Measurements from ENCODE around the gene FAP.

Gene FAP

DNA sequence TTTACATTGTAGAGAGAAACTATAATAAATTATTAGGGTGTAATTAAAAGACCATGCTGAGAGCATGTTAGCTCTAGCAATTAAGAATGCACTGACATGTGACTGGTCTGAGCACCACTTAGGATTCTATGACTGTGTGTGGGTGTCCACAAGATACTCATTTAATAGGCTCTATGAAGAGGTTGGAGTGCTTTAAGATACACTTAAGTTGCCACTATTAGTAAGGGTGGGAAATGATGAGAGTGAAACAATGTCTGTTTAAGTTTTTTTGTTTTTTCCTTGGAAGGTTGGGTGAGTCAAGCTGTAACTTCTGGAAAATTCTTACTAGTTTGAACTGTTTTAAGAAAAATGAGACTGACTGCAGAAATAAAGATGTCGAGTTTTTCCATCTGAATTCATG is 1.8 kb upstream of the FAP start:
- no peaks in the 10 kb centered on the region for H3K4me1 ChIP-seq (ENCODE audit: control insufficient read depth, insufficient read depth, low read length)
- CTCF ChIA-PET: interaction anchor here (0.6 kb wide), 1 partner anchor 1986 kb away, joined by 3 read pairs; no protein-coding TSS in a partner anchor
- POLR2A ChIA-PET: no interaction called here
- H3K36me3 ChIP-seq (ENCODE audit: control insufficient read depth in 2 of 2, insufficient read depth in 1 of 2, low read length in 2 of 2): no peaks in the 10 kb centered on the region
- no peak overlapping the region for H3K4me3 ChIP-seq (ENCODE audit: low read depth, low read length)
- TF ChIP-seq IKZF3 (tag by site-specific recombination; IDR thresholded peaks at IDR 0.05) (no peak), HOXD13 (CRISPR knock-in tag; IDR thresholded peaks at IDR 0.05; ENCODE audit: borderline replicate concordance) (no peak), SP2 (tag by site-specific recombination; IDR thresholded peaks at IDR 0.05) (no peak), ZNF175 (tag by site-specific recombination; IDR thresholded peaks at IDR 0.05) (no peak), ZNF626 (tag by site-specific recombination; IDR thresholded peaks at IDR 0.05) (no peak), ZNF184 (tag by site-specific recombination; IDR thresholded peaks at IDR 0.05) (no peak), ZNF514 (tag by site-specific recombination; IDR thresholded peaks at IDR 0.05) (no peak), GLIS2 (tag by site-specific recombination; IDR thresholded peaks at IDR 0.05) (no peak), ZNF777 (tag by site-specific recombination; IDR thresholded peaks at IDR 0.05; ENCODE audit: borderline replicate concordance) (no peak), ZNF248 (tag by site-specific recombination; IDR thresholded peaks at IDR 0.05) (no peak), ZNF324 (tag by site-specific recombination; IDR thresholded peaks at IDR 0.05) (no peak)
- TF ChIP-seq, protein P1, sequence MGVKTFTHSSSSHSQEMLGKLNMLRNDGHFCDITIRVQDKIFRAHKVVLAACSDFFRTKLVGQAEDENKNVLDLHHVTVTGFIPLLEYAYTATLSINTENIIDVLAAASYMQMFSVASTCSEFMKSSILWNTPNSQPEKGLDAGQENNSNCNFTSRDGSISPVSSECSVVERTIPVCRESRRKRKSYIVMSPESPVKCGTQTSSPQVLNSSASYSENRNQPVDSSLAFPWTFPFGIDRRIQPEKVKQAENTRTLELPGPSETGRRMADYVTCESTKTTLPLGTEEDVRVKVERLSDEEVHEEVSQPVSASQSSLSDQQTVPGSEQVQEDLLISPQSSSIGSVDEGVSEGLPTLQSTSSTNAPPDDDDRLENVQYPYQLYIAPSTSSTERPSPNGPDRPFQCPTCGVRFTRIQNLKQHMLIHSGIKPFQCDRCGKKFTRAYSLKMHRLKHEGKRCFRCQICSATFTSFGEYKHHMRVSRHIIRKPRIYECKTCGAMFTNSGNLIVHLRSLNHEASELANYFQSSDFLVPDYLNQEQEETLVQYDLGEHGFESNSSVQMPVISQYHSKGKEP (tag by site-specific recombination; IDR thresholded peaks at IDR 0.05): no peak
- TF ChIP-seq, protein P2, sequence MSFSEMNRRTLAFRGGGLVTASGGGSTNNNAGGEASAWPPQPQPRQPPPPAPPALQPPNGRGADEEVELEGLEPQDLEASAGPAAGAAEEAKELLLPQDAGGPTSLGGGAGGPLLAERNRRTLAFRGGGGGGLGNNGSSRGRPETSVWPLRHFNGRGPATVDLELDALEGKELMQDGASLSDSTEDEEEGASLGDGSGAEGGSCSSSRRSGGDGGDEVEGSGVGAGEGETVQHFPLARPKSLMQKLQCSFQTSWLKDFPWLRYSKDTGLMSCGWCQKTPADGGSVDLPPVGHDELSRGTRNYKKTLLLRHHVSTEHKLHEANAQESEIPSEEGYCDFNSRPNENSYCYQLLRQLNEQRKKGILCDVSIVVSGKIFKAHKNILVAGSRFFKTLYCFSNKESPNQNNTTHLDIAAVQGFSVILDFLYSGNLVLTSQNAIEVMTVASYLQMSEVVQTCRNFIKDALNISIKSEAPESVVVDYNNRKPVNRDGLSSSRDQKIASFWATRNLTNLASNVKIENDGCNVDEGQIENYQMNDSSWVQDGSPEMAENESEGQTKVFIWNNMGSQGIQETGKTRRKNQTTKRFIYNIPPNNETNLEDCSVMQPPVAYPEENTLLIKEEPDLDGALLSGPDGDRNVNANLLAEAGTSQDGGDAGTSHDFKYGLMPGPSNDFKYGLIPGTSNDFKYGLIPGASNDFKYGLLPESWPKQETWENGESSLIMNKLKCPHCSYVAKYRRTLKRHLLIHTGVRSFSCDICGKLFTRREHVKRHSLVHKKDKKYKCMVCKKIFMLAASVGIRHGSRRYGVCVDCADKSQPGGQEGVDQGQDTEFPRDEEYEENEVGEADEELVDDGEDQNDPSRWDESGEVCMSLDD (tag by site-specific recombination; IDR thresholded peaks at IDR 0.05): no peak
- TF ChIP-seq, protein P3, sequence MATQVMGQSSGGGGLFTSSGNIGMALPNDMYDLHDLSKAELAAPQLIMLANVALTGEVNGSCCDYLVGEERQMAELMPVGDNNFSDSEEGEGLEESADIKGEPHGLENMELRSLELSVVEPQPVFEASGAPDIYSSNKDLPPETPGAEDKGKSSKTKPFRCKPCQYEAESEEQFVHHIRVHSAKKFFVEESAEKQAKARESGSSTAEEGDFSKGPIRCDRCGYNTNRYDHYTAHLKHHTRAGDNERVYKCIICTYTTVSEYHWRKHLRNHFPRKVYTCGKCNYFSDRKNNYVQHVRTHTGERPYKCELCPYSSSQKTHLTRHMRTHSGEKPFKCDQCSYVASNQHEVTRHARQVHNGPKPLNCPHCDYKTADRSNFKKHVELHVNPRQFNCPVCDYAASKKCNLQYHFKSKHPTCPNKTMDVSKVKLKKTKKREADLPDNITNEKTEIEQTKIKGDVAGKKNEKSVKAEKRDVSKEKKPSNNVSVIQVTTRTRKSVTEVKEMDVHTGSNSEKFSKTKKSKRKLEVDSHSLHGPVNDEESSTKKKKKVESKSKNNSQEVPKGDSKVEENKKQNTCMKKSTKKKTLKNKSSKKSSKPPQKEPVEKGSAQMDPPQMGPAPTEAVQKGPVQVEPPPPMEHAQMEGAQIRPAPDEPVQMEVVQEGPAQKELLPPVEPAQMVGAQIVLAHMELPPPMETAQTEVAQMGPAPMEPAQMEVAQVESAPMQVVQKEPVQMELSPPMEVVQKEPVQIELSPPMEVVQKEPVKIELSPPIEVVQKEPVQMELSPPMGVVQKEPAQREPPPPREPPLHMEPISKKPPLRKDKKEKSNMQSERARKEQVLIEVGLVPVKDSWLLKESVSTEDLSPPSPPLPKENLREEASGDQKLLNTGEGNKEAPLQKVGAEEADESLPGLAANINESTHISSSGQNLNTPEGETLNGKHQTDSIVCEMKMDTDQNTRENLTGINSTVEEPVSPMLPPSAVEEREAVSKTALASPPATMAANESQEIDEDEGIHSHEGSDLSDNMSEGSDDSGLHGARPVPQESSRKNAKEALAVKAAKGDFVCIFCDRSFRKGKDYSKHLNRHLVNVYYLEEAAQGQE (tag by site-specific recombination; IDR thresholded peaks at IDR 0.05): no peak
- TF ChIP-seq, protein P4, sequence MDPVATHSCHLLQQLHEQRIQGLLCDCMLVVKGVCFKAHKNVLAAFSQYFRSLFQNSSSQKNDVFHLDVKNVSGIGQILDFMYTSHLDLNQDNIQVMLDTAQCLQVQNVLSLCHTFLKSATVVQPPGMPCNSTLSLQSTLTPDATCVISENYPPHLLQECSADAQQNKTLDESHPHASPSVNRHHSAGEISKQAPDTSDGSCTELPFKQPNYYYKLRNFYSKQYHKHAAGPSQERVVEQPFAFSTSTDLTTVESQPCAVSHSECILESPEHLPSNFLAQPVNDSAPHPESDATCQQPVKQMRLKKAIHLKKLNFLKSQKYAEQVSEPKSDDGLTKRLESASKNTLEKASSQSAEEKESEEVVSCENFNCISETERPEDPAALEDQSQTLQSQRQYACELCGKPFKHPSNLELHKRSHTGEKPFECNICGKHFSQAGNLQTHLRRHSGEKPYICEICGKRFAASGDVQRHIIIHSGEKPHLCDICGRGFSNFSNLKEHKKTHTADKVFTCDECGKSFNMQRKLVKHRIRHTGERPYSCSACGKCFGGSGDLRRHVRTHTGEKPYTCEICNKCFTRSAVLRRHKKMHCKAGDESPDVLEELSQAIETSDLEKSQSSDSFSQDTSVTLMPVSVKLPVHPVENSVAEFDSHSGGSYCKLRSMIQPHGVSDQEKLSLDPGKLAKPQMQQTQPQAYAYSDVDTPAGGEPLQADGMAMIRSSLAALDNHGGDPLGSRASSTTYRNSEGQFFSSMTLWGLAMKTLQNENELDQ (tag by site-specific recombination; IDR thresholded peaks at IDR 0.05; ENCODE audit: low read depth): no peak
- H3K9me3 ChIP-seq (ENCODE audit: control insufficient read depth, insufficient read depth, low read depth, low read length): no peaks in the 10 kb centered on the region
- no peak overlapping the region for H3K27ac ChIP-seq (ENCODE audit: extremely low read depth, low read depth, low read length)

DNA sequence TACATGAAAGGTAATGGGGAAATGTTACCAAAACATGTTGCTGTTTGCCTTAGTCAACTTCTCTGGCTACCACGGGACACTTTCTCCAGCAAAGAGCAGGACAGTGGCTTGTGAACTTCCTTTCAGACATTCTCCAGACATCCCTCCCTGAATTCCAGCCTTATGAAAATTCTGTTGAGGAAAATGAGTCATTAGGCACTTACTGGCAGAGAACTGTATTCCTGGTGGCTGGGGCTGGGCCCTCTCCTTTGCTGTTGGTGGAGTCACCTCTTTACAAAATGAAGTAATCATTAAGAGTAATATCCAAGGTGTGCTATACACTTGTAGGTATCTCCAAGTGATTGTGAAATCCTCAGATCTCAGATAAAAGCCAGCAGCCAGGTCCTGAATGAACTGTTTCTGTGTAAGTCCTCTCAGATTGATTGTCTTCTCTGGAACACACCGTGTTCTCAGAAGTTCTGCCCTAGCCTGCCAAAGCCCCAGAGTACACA is 1.3 kb upstream of the FAP start:
- no peak overlapping the region for H3K4me3 ChIP-seq (ENCODE audit: low read depth, low read length)
- H3K27ac ChIP-seq (ENCODE audit: extremely low read depth, low read depth, low read length): no peak overlapping the region

More for the DNA sequence above, 1.3 kb upstream of the FAP start:
- H3K9me3 ChIP-seq (ENCODE audit: control insufficient read depth, insufficient read depth, low read depth, low read length): no peaks in the 10 kb centered on the region
- H3K36me3 ChIP-seq (ENCODE audit: control insufficient read depth in 2 of 2, insufficient read depth in 1 of 2, low read length in 2 of 2): no peaks in the 10 kb centered on the region
- TF ChIP-seq ZNF660 (tag by site-specific recombination; IDR thresholded peaks at IDR 0.05) (no peak), ZNF354C (tag by site-specific recombination; IDR thresholded peaks at IDR 0.05; ENCODE audit: borderline replicate concordance, low read depth) (no peak), EGR2 (tag by site-specific recombination; IDR thresholded peaks at IDR 0.05; ENCODE audit: low read depth) (no peak)
- TF ChIP-seq, protein P5, sequence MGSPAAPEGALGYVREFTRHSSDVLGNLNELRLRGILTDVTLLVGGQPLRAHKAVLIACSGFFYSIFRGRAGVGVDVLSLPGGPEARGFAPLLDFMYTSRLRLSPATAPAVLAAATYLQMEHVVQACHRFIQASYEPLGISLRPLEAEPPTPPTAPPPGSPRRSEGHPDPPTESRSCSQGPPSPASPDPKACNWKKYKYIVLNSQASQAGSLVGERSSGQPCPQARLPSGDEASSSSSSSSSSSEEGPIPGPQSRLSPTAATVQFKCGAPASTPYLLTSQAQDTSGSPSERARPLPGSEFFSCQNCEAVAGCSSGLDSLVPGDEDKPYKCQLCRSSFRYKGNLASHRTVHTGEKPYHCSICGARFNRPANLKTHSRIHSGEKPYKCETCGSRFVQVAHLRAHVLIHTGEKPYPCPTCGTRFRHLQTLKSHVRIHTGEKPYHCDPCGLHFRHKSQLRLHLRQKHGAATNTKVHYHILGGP (tag by site-specific recombination; IDR thresholded peaks at IDR 0.05): no peak
- TF ChIP-seq, protein P1 (tag by site-specific recombination; IDR thresholded peaks at IDR 0.05): no peak
- no peaks in the 10 kb centered on the region for H3K4me1 ChIP-seq (ENCODE audit: control insufficient read depth, insufficient read depth, low read length)
- ChIA-PET POLR2A (no interaction called here), CTCF (interaction anchor here (0.6 kb wide), 1 partner anchor 1986 kb away, joined by 3 read pairs; no protein-coding TSS in a partner anchor)

Measured in HEK293 (cell line).